RWPE1 (cell line): ENCODE results near the gene EPB41L2.

Source experiments
- CTCF ChIA-PET: fragments of 350-600 bp; sonication (Branson Sonifier 250); formaldehyde crosslinking; extraction: SDS; loops from one replicate; lab custom pipeline; 2021; lab: Yijun Ruan, JAX
- POLR2A ChIA-PET: fragments of 400-600 bp; formaldehyde crosslinking; extraction: SDS; loops from one replicate; lab custom pipeline; 2020; ENCODE audit warnings: antibody characterized with exemption; ENCODE audit not compliant: low non-redundant PET; lab: Yijun Ruan, JAX
- DNase-seq: peaks from one replicate; pipeline ENCODE4 v3.0.0; 2012; ENCODE audit warnings: low spot score
- H3K27ac ChIP-seq: fragments of 450-650 bp; 2 replicates; pipeline ENCODE4 v1.5.1; 2017
- CTCF ChIP-seq: fragments of 450-650 bp; conservative IDR thresholded peaks from 2 replicates; pipeline ENCODE4 v1.5.1; 2017; ENCODE audit warnings: low read depth, mild to moderate bottlenecking

The EPB41L2 gene

GRCh38 chr6:130843575-130844320, 219.3 kb downstream of the EPB41L2 start:
- ChIA-PET POLR2A (no interaction called here), CTCF (interaction anchor here (0.6 to 1.2 kb wide), 2 partner anchors 512 to 522 kb away, joined by 3 to 6 read pairs; no protein-coding TSS in a partner anchor)
- TF ChIP-seq CTCF: 0 out of 2 replicates have a peak, but pooled peaks have one; percentile 11
- peak; percentile 27 for DNase-seq
- no peak overlapping the region for H3K27ac ChIP-seq

GRCh38 chr6:130841128-130841728, 221.8 kb downstream of the EPB41L2 start:
- TF ChIP-seq CTCF: no peak
- H3K27ac ChIP-seq: no peak overlapping the region
- ChIA-PET POLR2A (no interaction called here), CTCF (no interaction called here)
- DNase-seq: no peak

DNA sequence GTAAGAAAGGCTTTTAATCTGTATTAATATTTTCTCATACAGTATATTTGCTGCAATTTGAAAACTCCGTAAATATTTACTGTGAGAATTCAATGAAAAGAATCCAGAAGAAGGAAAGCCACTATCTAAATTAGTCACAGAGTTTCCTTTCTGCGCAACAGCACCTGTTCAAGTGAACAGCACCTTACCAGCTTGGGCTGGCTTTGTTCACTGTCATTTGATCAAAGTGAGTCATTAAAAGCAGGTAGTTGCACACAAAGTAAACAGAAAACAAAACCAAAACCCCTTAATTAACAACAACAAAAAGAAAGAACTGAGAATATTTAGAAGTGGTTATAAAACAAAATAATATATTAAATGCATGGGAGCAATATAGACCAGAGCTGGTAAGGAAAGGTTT, 223.0 kb downstream of the EPB41L2 start:
- no peak for DNase-seq
- ChIA-PET POLR2A (no interaction called here), CTCF (interaction anchor here (0.6 kb wide), 1 partner anchor 10 kb away, joined by 4 read pairs; no protein-coding TSS in a partner anchor)

DNA sequence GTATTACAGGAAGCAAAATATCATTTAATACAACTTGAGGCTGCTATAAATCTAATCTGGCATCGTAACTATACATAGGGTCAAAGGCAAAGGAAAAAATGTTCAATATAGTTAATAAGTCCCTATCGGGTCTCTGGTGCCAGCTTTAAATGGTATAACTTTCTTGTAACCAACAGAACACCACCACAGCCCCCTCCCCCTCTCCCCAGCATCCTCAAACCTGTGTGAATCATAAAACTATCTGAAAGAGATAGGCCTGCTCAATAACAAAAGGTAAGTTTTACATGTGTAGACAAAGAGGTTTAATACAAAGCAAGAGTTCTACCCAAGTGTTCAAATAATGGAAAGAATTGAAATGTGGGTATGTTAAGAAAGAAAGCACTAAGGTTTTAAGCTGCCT, 223.7 kb downstream of the EPB41L2 start:
- ChIA-PET CTCF (interaction anchor here (0.6 kb wide), 1 partner anchor 1054 kb away, joined by 3 read pairs; no protein-coding TSS in a partner anchor), POLR2A (no interaction called here)

More for the DNA sequence above, 223.0 kb downstream of the EPB41L2 start:
- TF ChIP-seq CTCF: no peak
- no peak overlapping the region for H3K27ac ChIP-seq

GRCh38 chr6:130838951-130839350, 224.1 kb downstream of the EPB41L2 start:
- TF ChIP-seq CTCF: no peak
- POLR2A ChIA-PET: no interaction called here
- no peak overlapping the region for H3K27ac ChIP-seq
- CTCF ChIA-PET: interaction anchor here (0.6 kb wide), 1 partner anchor 1053 kb away, joined by 3 read pairs; no protein-coding TSS in a partner anchor
- no peak for DNase-seq

More for the DNA sequence above, 223.7 kb downstream of the EPB41L2 start:
- no peak for TF ChIP-seq CTCF
- no peak overlapping the region for H3K27ac ChIP-seq
- no peak for DNase-seq

GRCh38 chr6:130838250-130838860, 224.7 kb downstream of the EPB41L2 start:
- ChIA-PET POLR2A (no interaction called here), CTCF (no interaction called here)
- no peak for TF ChIP-seq CTCF
- DNase-seq: no peak
- no peak overlapping the region for H3K27ac ChIP-seq
